SU-DHL-6 (cell line): Measurements from ENCODE around the gene SERINC3.

Experiments used
- H2AFZ ChIP-seq: fragments of 200-600 bp; sonication (generic); 2 replicates; pipeline ENCODE4 v1.6.1; 2014; ENCODE audit warnings: low read depth, mild to moderate bottlenecking, moderate library complexity, mixed read lengths, antibody characterized with exemption, low read length; ENCODE audit not compliant: severe bottlenecking
- H3F3A ChIP-seq: fragments of 200-600 bp; shearing (Covaris generic); 2 replicates; pipeline ENCODE4 v1.6.0; 2016; ENCODE audit warnings: antibody characterized with exemption, mild to moderate bottlenecking; ENCODE audit not compliant: insufficient read depth
- H3K27ac ChIP-seq: fragments of 200-600 bp; sonication (generic); 2 replicates; pipeline ENCODE4 v1.5.1; 2016; ENCODE audit warnings: low read depth, mild to moderate bottlenecking, low read length, moderate library complexity, mixed read lengths
- H3K27me3 ChIP-seq: fragments of 200-600 bp; sonication (generic), shearing (Covaris generic); 2 replicates; pipeline ENCODE4 v1.6.0; 2014; ENCODE audit warnings: mild to moderate bottlenecking, low read length
- H3K36me3 ChIP-seq: fragments of 200-600 bp; sonication (generic); 2 replicates; pipeline ENCODE4 v1.6.1; 2014; ENCODE audit warnings: mild to moderate bottlenecking, low read length, mixed read lengths
- H3K4me2 ChIP-seq: fragments of 300-600, 200-600 bp; shearing (Covaris generic), sonication (generic); 2 replicates; pipeline ENCODE4 v1.6.0; 2014; ENCODE audit warnings: low read length, low read depth, mild to moderate bottlenecking; ENCODE audit not compliant: poor library complexity, severe bottlenecking
- H3K4me3 ChIP-seq: fragments of 200-600 bp; sonication (generic); 2 replicates; pipeline ENCODE4 v1.5.1; 2014; ENCODE audit warnings: antibody characterized with exemption, low read length, mild to moderate bottlenecking, mixed read lengths; ENCODE audit not compliant: insufficient read depth, poor library complexity, severe bottlenecking
- H3K79me2 ChIP-seq: fragments of 200-600 bp; sonication (generic); 2 replicates; pipeline ENCODE4 v1.6.1; 2014; ENCODE audit warnings: mild to moderate bottlenecking, low read length, moderate library complexity; ENCODE audit not compliant: insufficient read depth
- H3K9ac ChIP-seq: fragments of 200-600 bp; sonication (generic); 2 replicates; pipeline ENCODE4 v1.7.0; 2014; ENCODE audit warnings: mild to moderate bottlenecking, low read length
- H3K9me2 ChIP-seq: fragments of 200-600 bp; sonication (generic); replicated peaks from 2 replicates; pipeline ENCODE4 v1.6.1; 2014; ENCODE audit warnings: low read length; ENCODE audit not compliant: insufficient read depth
- H3K9me3 ChIP-seq: fragments of 200-600 bp; sonication (generic); 2 replicates; pipeline ENCODE4 v1.6.1; 2014; ENCODE audit warnings: low read length, mixed read lengths; ENCODE audit not compliant: insufficient read depth
- H4K20me1 ChIP-seq: fragments of 200-600 bp; sonication (generic); 2 replicates; pipeline ENCODE4 v1.6.1; 2014; ENCODE audit warnings: low read depth, mild to moderate bottlenecking, antibody characterized with exemption, low read length, moderate library complexity, mixed read lengths
- EZH2phosphoT487 ChIP-seq: fragments of 200-600 bp; sonication (generic), shearing (Covaris generic); conservative IDR thresholded peaks from 2 replicates; pipeline ENCODE4 v1.6.1; 2018; ENCODE audit warnings: mild to moderate bottlenecking, antibody characterized with exemption, low read length, moderate library complexity, mixed read lengths
- TF ChIP-seq, protein P1 (sequence below): fragments of 200-600 bp; sonication (generic); IDR thresholded peaks from one replicate; pipeline ENCODE4 v1.5.1; 2017; ENCODE audit warnings: antibody characterized with exemption, mild to moderate bottlenecking, low read length, moderate library complexity; ENCODE audit not compliant: insufficient read depth, poor library complexity, severe bottlenecking

The SERINC3 gene

DNA sequence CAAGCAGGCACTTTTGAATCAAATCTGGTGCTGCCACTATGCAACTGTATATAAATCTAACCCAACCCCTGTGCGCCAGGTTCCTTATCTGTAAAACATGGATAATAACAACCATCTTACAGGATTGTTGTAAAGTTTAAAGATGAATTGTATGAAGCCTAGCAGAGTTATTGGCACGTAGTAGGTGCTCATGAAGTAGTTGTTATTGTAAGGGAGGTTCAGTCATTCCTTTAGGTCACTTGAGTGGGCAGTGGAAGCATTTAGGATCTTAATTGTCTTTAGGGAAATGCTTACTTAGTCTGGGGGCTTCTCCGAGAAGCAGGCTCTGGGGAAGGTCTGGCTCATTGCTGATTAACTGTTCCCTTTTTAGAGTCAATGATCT lies 30.7 kb upstream of the SERINC3 start:
- H3K27me3 ChIP-seq, result no peaks in the 10 kb centered on the region
- no peak overlapping the region for H3K4me2 ChIP-seq
- TF ChIP-seq, protein P1, sequence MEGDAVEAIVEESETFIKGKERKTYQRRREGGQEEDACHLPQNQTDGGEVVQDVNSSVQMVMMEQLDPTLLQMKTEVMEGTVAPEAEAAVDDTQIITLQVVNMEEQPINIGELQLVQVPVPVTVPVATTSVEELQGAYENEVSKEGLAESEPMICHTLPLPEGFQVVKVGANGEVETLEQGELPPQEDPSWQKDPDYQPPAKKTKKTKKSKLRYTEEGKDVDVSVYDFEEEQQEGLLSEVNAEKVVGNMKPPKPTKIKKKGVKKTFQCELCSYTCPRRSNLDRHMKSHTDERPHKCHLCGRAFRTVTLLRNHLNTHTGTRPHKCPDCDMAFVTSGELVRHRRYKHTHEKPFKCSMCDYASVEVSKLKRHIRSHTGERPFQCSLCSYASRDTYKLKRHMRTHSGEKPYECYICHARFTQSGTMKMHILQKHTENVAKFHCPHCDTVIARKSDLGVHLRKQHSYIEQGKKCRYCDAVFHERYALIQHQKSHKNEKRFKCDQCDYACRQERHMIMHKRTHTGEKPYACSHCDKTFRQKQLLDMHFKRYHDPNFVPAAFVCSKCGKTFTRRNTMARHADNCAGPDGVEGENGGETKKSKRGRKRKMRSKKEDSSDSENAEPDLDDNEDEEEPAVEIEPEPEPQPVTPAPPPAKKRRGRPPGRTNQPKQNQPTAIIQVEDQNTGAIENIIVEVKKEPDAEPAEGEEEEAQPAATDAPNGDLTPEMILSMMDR, result no peak
- TF ChIP-seq EZH2phosphoT487, result no peak
- no peak overlapping the region for H2AFZ ChIP-seq
- no peak overlapping the region for H3K27ac ChIP-seq
- H3K9me2 ChIP-seq, result no peaks in the 10 kb centered on the region
- H4K20me1 ChIP-seq, result no peaks in the 10 kb centered on the region
- no peaks in the 10 kb centered on the region for H3F3A ChIP-seq
- H3K4me3 ChIP-seq, result no peak overlapping the region
- no peaks in the 10 kb centered on the region for H3K9me3 ChIP-seq
- no peaks in the 10 kb centered on the region for H3K36me3 ChIP-seq
- H3K79me2 ChIP-seq, result no peaks in the 10 kb centered on the region
- H3K9ac ChIP-seq, result no peak overlapping the region

DNA sequence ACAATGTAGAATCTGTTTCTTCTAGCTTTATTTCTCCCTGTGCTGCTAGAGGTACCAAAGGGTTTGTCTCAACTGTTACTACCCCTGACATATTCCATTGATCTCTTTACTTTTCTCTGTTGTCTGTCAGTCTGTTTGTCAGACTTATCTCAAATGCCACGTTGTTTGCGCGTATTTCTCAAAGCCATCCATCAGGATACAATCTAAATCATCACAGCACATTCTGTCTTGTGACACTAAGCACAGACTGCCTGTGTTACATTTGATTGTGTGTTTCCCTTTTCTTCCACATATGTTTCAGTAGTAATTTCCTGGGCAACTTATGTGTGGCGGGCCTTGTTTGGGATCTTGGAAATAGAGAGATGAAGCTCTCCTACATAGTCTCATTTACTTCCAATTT lies 30.2 kb upstream of the SERINC3 start:
- H3K27ac ChIP-seq, result no peak overlapping the region
- H3K27me3 ChIP-seq, result no peaks in the 10 kb centered on the region
- H3K36me3 ChIP-seq, result no peaks in the 10 kb centered on the region
- no peak overlapping the region for H3K9ac ChIP-seq
- no peaks in the 10 kb centered on the region for H3F3A ChIP-seq
- no peak overlapping the region for H3K4me2 ChIP-seq
- H2AFZ ChIP-seq, result no peak overlapping the region
- no peaks in the 10 kb centered on the region for H3K9me2 ChIP-seq
- H3K79me2 ChIP-seq, result no peaks in the 10 kb centered on the region
- TF ChIP-seq, protein P1, result no peak
- TF ChIP-seq EZH2phosphoT487, result no peak
- no peak overlapping the region for H3K4me3 ChIP-seq
- no peaks in the 10 kb centered on the region for H4K20me1 ChIP-seq
- H3K9me3 ChIP-seq, result no peaks in the 10 kb centered on the region

DNA sequence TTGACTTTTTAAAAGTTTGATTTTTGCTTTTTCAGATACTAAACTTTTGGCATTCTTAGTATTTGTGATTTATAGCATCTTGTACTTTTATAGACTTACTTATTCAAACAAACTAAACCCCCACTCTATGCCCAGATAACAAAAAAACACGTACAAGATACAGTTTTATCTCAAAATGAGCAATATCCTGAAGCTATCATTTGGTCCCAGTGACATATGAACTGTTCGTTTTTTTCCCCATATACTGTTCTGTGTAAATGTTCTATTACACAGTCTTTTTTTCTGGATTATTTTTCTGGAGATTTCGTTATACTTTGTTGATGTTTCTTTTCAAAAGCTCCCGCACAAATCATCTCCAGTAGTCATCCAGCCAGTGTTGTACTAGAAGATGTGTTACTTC lies 27.3 kb upstream of the SERINC3 start:
- Histone ChIP-seq H3K36me3 (no peaks in the 10 kb centered on the region), H4K20me1 (no peaks in the 10 kb centered on the region), H3K4me2 (no peak overlapping the region), H3K9me3 (no peaks in the 10 kb centered on the region), H3K9ac (no peak overlapping the region), H3K27ac (no peak overlapping the region), H2AFZ (no peak overlapping the region), H3K9me2 (no peaks in the 10 kb centered on the region), H3K79me2 (no peaks in the 10 kb centered on the region), H3F3A (no peaks in the 10 kb centered on the region), H3K4me3 (no peak overlapping the region), H3K27me3 (no peaks in the 10 kb centered on the region)
- no peak for TF ChIP-seq EZH2phosphoT487
- TF ChIP-seq, protein P1, result no peak

DNA sequence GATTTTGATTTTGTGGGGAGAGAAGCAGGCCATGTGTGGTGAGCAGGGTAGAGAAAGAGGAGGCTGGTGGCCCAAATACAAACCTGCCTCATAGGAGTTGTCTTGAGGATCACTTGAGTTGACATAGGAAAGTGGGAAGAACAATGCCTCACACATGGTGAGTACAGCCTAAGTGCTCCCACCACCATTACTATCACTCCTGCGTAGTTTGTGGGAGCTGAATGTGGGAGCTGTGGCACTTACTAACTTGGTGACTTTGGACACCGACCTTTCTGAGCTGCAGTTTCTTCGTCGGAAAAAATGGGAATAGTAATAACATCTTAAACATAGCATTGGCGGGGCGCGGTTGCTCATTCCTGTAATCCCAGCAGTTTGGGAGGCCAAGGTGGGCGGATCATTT lies 25.5 kb upstream of the SERINC3 start:
- no peak overlapping the region for H3K4me3 ChIP-seq
- no peaks in the 10 kb centered on the region for H3K9me2 ChIP-seq
- no peaks in the 10 kb centered on the region for H3K36me3 ChIP-seq
- H3K9ac ChIP-seq, result no peak overlapping the region
- H3K27me3 ChIP-seq, result no peaks in the 10 kb centered on the region
- H2AFZ ChIP-seq, result no peak overlapping the region
- H3K79me2 ChIP-seq, result no peaks in the 10 kb centered on the region
- H3K4me2 ChIP-seq, result no peak overlapping the region
- no peaks in the 10 kb centered on the region for H4K20me1 ChIP-seq
- no peak for TF ChIP-seq EZH2phosphoT487
- H3K9me3 ChIP-seq, result no peaks in the 10 kb centered on the region
- H3K27ac ChIP-seq, result no peak overlapping the region
- no peaks in the 10 kb centered on the region for H3F3A ChIP-seq
